GM12878 (cell line): Measurements from ENCODE around the gene BANP. TPM values are rescaled to one million over a fixed set of nuclear protein-coding genes. Genes with fewer than 3 reads are reported as not detected.

ENCODE experiments used
- ATAC-seq: fragments of 200-7000 bp; cut with Tn5 transposase; 3 replicates; pipeline ENCODE4 v1.9.1; 2020; ENCODE audit warnings: mild to moderate bottlenecking, moderate library complexity
- BruUV-seq: library from RNA; stranded (reverse); fragments of 400-500 nt; replicated peaks from 2 replicates; lab custom pipeline; 2021; lab: Mats Ljungman, UMichigan
- CTCF ChIA-PET: fragments of 300-600 bp; sonication (Branson Sonifier 250); formaldehyde crosslinking; extraction: SDS; loops from one replicate; lab custom pipeline; 2021; ENCODE audit warnings: inconsistent platforms; lab: Yijun Ruan, JAX
- POLR2A ChIA-PET: fragments of 350-600 bp; formaldehyde crosslinking; extraction: SDS; loops from one replicate; lab custom pipeline; 2021; ENCODE audit warnings: inconsistent platforms; lab: Charles Lee
- RAD21 ChIA-PET: fragments of 300-600 bp; sonication (Branson Sonifier 250); formaldehyde crosslinking; loops from one replicate; lab custom pipeline; 2023; ENCODE audit warnings: antibody characterized with exemption; ENCODE audit not compliant: unreplicated experiment; lab: Charles Lee
- SMC1A ChIA-PET: fragments of 300-600 bp; sonication (Branson Sonifier 250); formaldehyde crosslinking; loops from one replicate; lab custom pipeline; 2023; ENCODE audit not compliant: unreplicated experiment, uncharacterized antibody; lab: Charles Lee
- DNase-seq: peaks from one replicate; pipeline ENCODE4 v3.0.0-alpha.2; 2011; ENCODE audit warnings: low read depth, low spot score
- FAIRE-seq: peaks from 3 replicates; lab custom pipeline; 2011; peaks lifted over from hg19 to GRCh38; lab: Jason Lieb, UNC
- H2AFZ ChIP-seq: 2 replicates; pipeline ENCODE4 v1.6.0; 2011; ENCODE audit warnings: low read depth, low read length, control low read depth; ENCODE audit not compliant: control insufficient read depth
- H3K27ac ChIP-seq: 2 replicates; pipeline ENCODE4 v1.5.1; 2011; ENCODE audit warnings: control low read depth; ENCODE audit not compliant: control insufficient read depth, insufficient read depth
- H3K27me3 ChIP-seq, 2 experiments: replicated peaks in 1 of 2; 2 replicates each; pipeline versions ENCODE4 v1.6.0 to v1.6.1; 2011; ENCODE audit warnings: low read length in 1 of 2; ENCODE audit not compliant: control insufficient read depth in 2 of 2, insufficient read depth in 2 of 2
- H3K36me3 ChIP-seq, 2 experiments: 2 replicates each; pipeline ENCODE4 v1.5.1; 2011; ENCODE audit warnings: low read length in 1 of 2; ENCODE audit not compliant: control insufficient read depth in 2 of 2, insufficient read depth in 2 of 2
- H3K4me1 ChIP-seq: 2 replicates; pipeline ENCODE4 v1.6.1; 2011; ENCODE audit warnings: mild to moderate bottlenecking, low read length, moderate library complexity, mixed read lengths; ENCODE audit not compliant: control insufficient read depth, insufficient read depth
- H3K4me2 ChIP-seq: 2 replicates; pipeline ENCODE4 v1.6.0; 2011; ENCODE audit warnings: control low read depth; ENCODE audit not compliant: control insufficient read depth, insufficient read depth
- H3K4me3 ChIP-seq: fragments of 200-600 bp; sonication (generic); 2 replicates; pipeline ENCODE4 v1.5.1; 2016
- H3K79me2 ChIP-seq: 2 replicates; pipeline ENCODE4 v1.6.0; 2011; ENCODE audit warnings: low read length; ENCODE audit not compliant: control insufficient read depth, insufficient read depth
- H3K9ac ChIP-seq: 2 replicates; pipeline ENCODE4 v1.8.0; 2011; ENCODE audit warnings: low read length, control low read depth, mixed read lengths; ENCODE audit not compliant: control insufficient read depth, insufficient read depth
- H3K9me3 ChIP-seq: replicated peaks from 3 replicates; pipeline ENCODE4 v1.5.1; 2011; ENCODE audit warnings: mild to moderate bottlenecking, low read length; ENCODE audit not compliant: control insufficient read depth, insufficient read depth
- H4K20me1 ChIP-seq: 2 replicates; pipeline ENCODE4 v1.6.0; 2011; ENCODE audit not compliant: control insufficient read depth, insufficient read depth
- BMI1 ChIP-seq: fragments of 450-650 bp; IDR thresholded peaks from 2 replicates; pipeline ENCODE4 v1.6.1; 2016; ENCODE audit warnings: mild to moderate bottlenecking, moderate library complexity, borderline replicate concordance
- CTCF ChIP-seq, 3 experiments: IDR thresholded peaks in 2 of 3; conservative IDR thresholded peaks in 1 of 3; 2 replicates each; pipeline ENCODE4 v1.5.1; 2011; ENCODE audit warnings: low read depth in 3 of 3, low read length in 3 of 3, mild to moderate bottlenecking in 3 of 3, control low read depth in 2 of 3, moderate library complexity in 2 of 3, inconsistent platforms in 1 of 3, mixed read lengths in 1 of 3; ENCODE audit not compliant: control insufficient read depth in 2 of 3, insufficient read depth in 1 of 3; ENCODE audit errors: extremely low read depth in 1 of 3
- IKZF1 ChIP-seq: fragments of 450-650 bp; conservative IDR thresholded peaks from 2 replicates; pipeline ENCODE4 v1.6.1; 2017; ENCODE audit warnings: antibody characterized with exemption, mild to moderate bottlenecking
- MTA3 ChIP-seq: IDR thresholded peaks from 2 replicates; pipeline ENCODE4 v1.6.1; 2012; ENCODE audit warnings: low read length, inconsistent platforms, borderline replicate concordance
- PML ChIP-seq: IDR thresholded peaks from 2 replicates; pipeline ENCODE4 v1.6.1; 2012; ENCODE audit warnings: low read length, inconsistent platforms
- RAD21 ChIP-seq: IDR thresholded peaks from 2 replicates; pipeline ENCODE4 v1.6.1; 2011; ENCODE audit warnings: mild to moderate bottlenecking, low read depth, low read length, moderate library complexity; ENCODE audit not compliant: insufficient read depth
- SRF ChIP-seq, 2 experiments: IDR thresholded peaks; 2 replicates each; pipeline ENCODE4 v1.6.1; 2011; ENCODE audit warnings: low read depth in 2 of 2, low read length in 2 of 2, mild to moderate bottlenecking in 1 of 2, moderate library complexity in 1 of 2
- SUZ12 ChIP-seq: fragments of 200-600 bp; sonication (generic); IDR thresholded peaks from one replicate; pipeline ENCODE4 v1.6.1; 2018; ENCODE audit warnings: antibody characterized with exemption, mild to moderate bottlenecking; ENCODE audit not compliant: unreplicated experiment
- TARDBP ChIP-seq: IDR thresholded peaks from 2 replicates; pipeline ENCODE4 v1.6.1; 2016; ENCODE audit warnings: borderline replicate concordance
- ZNF384 ChIP-seq: IDR thresholded peaks from 2 replicates; pipeline ENCODE4 v1.6.1; 2012; ENCODE audit warnings: low read depth, mild to moderate bottlenecking, low read length, improper control_type of control experiment, borderline replicate concordance
- WGBS: methylation state at CpG from one replicate; pipeline ENCODE4 v1.1.6; 2016; ENCODE audit warnings: low lambda C conversion rate; ENCODE audit not compliant: insufficient replicate concordance, insufficient coverage; ENCODE audit errors: missing lambda C conversion rate; 5-methylcytosine and 5-hydroxymethylcytosine counted together
- in situ Hi-C: fragments of 300-500 bp; cut with MboI; formaldehyde crosslinking; loops from 9 replicates; pipeline ENCODE4 v1.14.3; 2018; ENCODE audit warnings: mixed read lengths
- intact Hi-C: fragments of 100-400 bp; cut with micrococcal nuclease; formaldehyde crosslinking; loops from one replicate; pipeline ENCODE4 v1.14.2; 2022; ENCODE audit not compliant: unreplicated experiment
- polyA plus RNA-seq, 11 experiments: library from polyadenylated mRNA; depleted of rRNA in 4 of 11; unstranded in 6 of 11; stranded (reverse) in 5 of 11; fragments of >200 nt; fragmentation: Nextera tagmentation in 4 of 11; fragmentation: Illumina TruSeq in 1 of 11; extraction: Ambion mirVana in 4 of 11; extraction: Trizol in 1 of 11; gene quantifications; 1 replicate in 1 of 11; 2 replicates in 10 of 11; pipeline versions ENCODE4 v1.2.1 to v1.2.3, GENCODE V29; 2011 to 2016; ENCODE audit warnings: inconsistent platforms in 2 of 11, missing spikeins in 2 of 11, low read depth in 1 of 11
- total RNA-seq, 4 experiments: library from RNA; depleted of rRNA in 3 of 4; stranded (reverse); fragments of >200 nt in 3 of 4; fragmentation: Illumina TruSeq in 1 of 4; extraction: Trizol in 1 of 4; gene quantifications; 2 replicates each; pipeline versions ENCODE4 v1.2.1 to v1.2.3, GENCODE V29; 2013 to 2021

The BANP gene
- total and polyA plus RNA-seq, 10 of the 15 experiments (the other 5 are each of a cell fraction or from before 2014, with no cell fraction given), result 3.9 to 21.9 (median 12.2) TPM

GRCh38 chr16:87929986-87930385 is 21.2 kb upstream of the BANP start:
- H3K4me3 ChIP-seq, result no peak overlapping the region
- no peak overlapping the region for H3K4me2 ChIP-seq
- no peak overlapping the region for H3K27ac ChIP-seq
- H4K20me1 ChIP-seq, result no peaks in the 10 kb centered on the region
- no TSS peak for BruUV-seq
- no peaks in the 10 kb centered on the region for H3K79me2 ChIP-seq
- intact Hi-C loops, result no loop called here
- no peak overlapping the region for H2AFZ ChIP-seq
- no peak for DNase-seq
- peaks cover 0 to 1% of the 10 kb centered on the region in 2 experiments; a peak in 1 of 4 replicates for H3K27me3 ChIP-seq
- H3K9ac ChIP-seq, result no peak overlapping the region
- TF ChIP-seq IKZF1 (no peak), BMI1 (no peak), TARDBP (no peak)
- TF ChIP-seq, all 136 proteins: peak for 0
- RAD21 ChIA-PET, result no interaction called here
- POLR2A ChIA-PET, result no interaction called here
- ATAC-seq (no peak), FAIRE-seq (no peak)
- CTCF ChIA-PET, result no interaction called here
- Histone ChIP-seq H3K4me1 (peaks cover 12% of the 10 kb centered on the region), H3K36me3 (no peaks in the 10 kb centered on the region), H3K9me3 (no peaks in the 10 kb centered on the region)
- 37% methylated on average over 7 of the region's 7 CpGs for WGBS
- SMC1A ChIA-PET, result no interaction called here
- in situ Hi-C loops, result no loop called here

DNA sequence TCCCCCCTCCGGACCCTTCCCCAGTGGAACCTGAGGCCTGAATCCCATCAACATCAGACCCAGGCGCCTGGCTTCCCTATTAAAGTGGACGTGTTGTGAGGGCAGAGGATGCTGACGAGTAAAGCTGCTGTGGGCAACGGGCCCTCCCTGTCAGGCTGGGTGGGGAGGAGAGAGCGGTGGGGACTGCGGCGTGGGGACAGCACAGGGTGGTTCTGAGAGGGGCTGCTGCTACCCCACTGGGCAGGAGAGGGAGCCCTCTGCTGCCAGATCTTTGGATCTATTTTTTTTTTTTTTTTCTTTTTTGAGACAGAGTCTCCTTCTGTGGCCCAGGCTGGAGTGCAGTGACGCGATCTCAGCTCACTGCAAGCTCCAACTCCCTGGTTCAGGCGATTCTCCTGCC is 20.8 kb upstream of the BANP start:
- SMC1A ChIA-PET, result no interaction called here
- H4K20me1 ChIP-seq, result no peaks in the 10 kb centered on the region
- no peak for DNase-seq
- no peaks in the 10 kb centered on the region for H3K36me3 ChIP-seq
- in situ Hi-C loops (no loop called here), intact Hi-C loops (no loop called here)
- no peaks in the 10 kb centered on the region for H3K79me2 ChIP-seq
- no peak overlapping the region for H3K9ac ChIP-seq
- no peak overlapping the region for H3K4me3 ChIP-seq
- H3K27me3 ChIP-seq, result peaks cover 0 to 1% of the 10 kb centered on the region in 2 experiments; a peak in 1 of 4 replicates
- FAIRE-seq, result no peak
- H2AFZ ChIP-seq, result no peak overlapping the region
- no peaks in the 10 kb centered on the region for H3K9me3 ChIP-seq
- CTCF ChIA-PET, result no interaction called here
- WGBS, result 13% methylated on average over 11 of the region's 11 CpGs
- H3K27ac ChIP-seq, result no peak overlapping the region
- RAD21 ChIA-PET, result no interaction called here
- peaks cover 7% of the 10 kb centered on the region for H3K4me1 ChIP-seq
- BruUV-seq, result no TSS peak
- peak; percentile 37 for ATAC-seq
- no peak overlapping the region for H3K4me2 ChIP-seq
- TF ChIP-seq SUZ12, result no peak
- TF ChIP-seq RAD21, result 0 out of 2 replicates have a peak, but pooled peaks have one; percentile 32
- no peak for TF ChIP-seq PML
- peak; percentile 71 for TF ChIP-seq ZNF384
- no peak for TF ChIP-seq MTA3
- peak; percentile 17 to 36 (median 28); a peak in 3 of 6 replicates for TF ChIP-seq CTCF (IDR thresholded peaks at IDR 0.05 in 2 of 3, conservative IDR thresholded peaks at IDR 0.05 in 1 of 3; ENCODE audit: control insufficient read depth in 2 of 3, extremely low read depth in 1 of 3, insufficient read depth in 1 of 3, low read depth in 3 of 3, low read length in 3 of 3)
- TF ChIP-seq SRF (IDR thresholded peaks at IDR 0.05; ENCODE audit: low read depth in 2 of 2, low read length in 2 of 2), result no peak
- POLR2A ChIA-PET, result interaction anchor here (0.7 kb wide), 1 partner anchor 790 kb away, joined by 4 read pairs; no protein-coding TSS in a partner anchor
